H1 (cell line): ENCODE results near the gene TGFB3. TPM values are rescaled to one million over a fixed set of nuclear protein-coding genes. Genes with fewer than 3 reads are reported as not detected.

ENCODE experiments used
- CTCF ChIA-PET: fragments of 300-600 bp; sonication (Branson Sonifier 250); formaldehyde crosslinking; loops from one replicate; lab custom pipeline; 2021; ENCODE audit not compliant: partially characterized antibody; lab: Charles Lee
- POLR2A ChIA-PET: fragments of 300-600 bp; sonication (Branson Sonifier 250); formaldehyde crosslinking; loops from one replicate; lab custom pipeline; 2021; ENCODE audit warnings: inconsistent platforms; ENCODE audit not compliant: partially characterized antibody; lab: Charles Lee
- DNase-seq, 2 experiments: peaks; one replicate each; pipeline versions ENCODE4 v3.0.0 to v3.0.0-alpha.2; 2010 to 2022; ENCODE audit warnings: low spot score in 2 of 2, low read depth in 1 of 2, mixed read lengths in 1 of 2
- FAIRE-seq: peaks from 2 replicates; lab custom pipeline; 2011; peaks lifted over from hg19 to GRCh38; lab: Jason Lieb, UNC
- H2AFZ ChIP-seq: 2 replicates; pipeline ENCODE4 v1.8.1; 2012; ENCODE audit warnings: low read length, inconsistent platforms
- H2AK5ac ChIP-seq: 2 replicates; pipeline ENCODE4 v1.6.1; 2013; ENCODE audit warnings: low read depth, low read length
- H2BK120ac ChIP-seq: replicated peaks from 2 replicates; pipeline ENCODE3; 2013; ENCODE audit warnings: low read depth, low read length, inconsistent platforms
- H2BK12ac ChIP-seq: 2 replicates; pipeline ENCODE4 v1.6.1; 2013; ENCODE audit warnings: low read depth, low read length
- H2BK15ac ChIP-seq: 2 replicates; pipeline ENCODE4 v1.6.1; 2013; ENCODE audit warnings: low read length
- H2BK20ac ChIP-seq: 2 replicates; pipeline ENCODE4 v1.6.1; 2013; ENCODE audit warnings: low read length
- H2BK5ac ChIP-seq: 2 replicates; pipeline ENCODE4 v1.6.1; 2013; ENCODE audit warnings: low read depth, low read length
- H3K14ac ChIP-seq: 2 replicates; pipeline ENCODE4 v1.6.1; 2013; ENCODE audit warnings: inconsistent platforms; ENCODE audit not compliant: insufficient read length
- H3K18ac ChIP-seq: 2 replicates; pipeline ENCODE4 v1.6.1; 2013; ENCODE audit warnings: low read length; ENCODE audit errors: extremely low read depth
- H3K23ac ChIP-seq: 2 replicates; pipeline ENCODE4 v1.6.1; 2013; ENCODE audit warnings: inconsistent platforms; ENCODE audit not compliant: insufficient read length
- H3K23me2 ChIP-seq: 2 replicates; pipeline ENCODE4 v1.6.1; 2013; ENCODE audit warnings: low read depth, low read length
- H3K27ac ChIP-seq: 2 replicates; pipeline ENCODE4 v1.6.1; 2011; ENCODE audit warnings: low read depth, low read length, inconsistent platforms
- H3K27me3 ChIP-seq, 4 experiments: replicated peaks in 1 of 4; 1 replicate in 1 of 4; 2 replicates in 3 of 4; pipeline versions ENCODE4 v1.6.1 to v1.8.1; 2011 to 2013; ENCODE audit warnings: low read length in 3 of 4, mild to moderate bottlenecking in 3 of 4, inconsistent platforms in 2 of 4, mixed read lengths in 2 of 4, moderate library complexity in 1 of 4; ENCODE audit not compliant: control insufficient read depth in 3 of 4, insufficient read depth in 3 of 4; ENCODE audit errors: extremely low read depth in 1 of 4
- H3K36me3 ChIP-seq, 4 experiments: 2 replicates each; pipeline versions ENCODE4 v1.6.1 to v1.8.1; 2011 to 2013; ENCODE audit warnings: mild to moderate bottlenecking in 4 of 4, low read length in 3 of 4, moderate library complexity in 2 of 4, control low read depth in 1 of 4, inconsistent platforms in 1 of 4; ENCODE audit not compliant: insufficient read depth in 4 of 4, control insufficient read depth in 2 of 4
- H3K4ac ChIP-seq: replicated peaks from 2 replicates; pipeline ENCODE3; 2013; ENCODE audit warnings: low read length, low read depth, mixed read lengths, inconsistent platforms; ENCODE audit not compliant: insufficient read length
- H3K4me1 ChIP-seq, 4 experiments: replicated peaks in 1 of 4; 1 replicate in 1 of 4; 2 replicates in 3 of 4; pipeline versions ENCODE4 v1.6.1 to v1.8.1; 2011 to 2013; ENCODE audit warnings: low read length in 3 of 4, inconsistent platforms in 2 of 4, mixed read lengths in 1 of 4; ENCODE audit not compliant: insufficient read depth in 4 of 4, control insufficient read depth in 3 of 4
- H3K4me2 ChIP-seq, 2 experiments: 2 replicates each; pipeline versions ENCODE4 v1.6.1 to v1.8.1; 2011 to 2013; ENCODE audit warnings: low read depth in 2 of 2, low read length in 2 of 2, control low read depth in 1 of 2, inconsistent platforms in 1 of 2, mild to moderate bottlenecking in 1 of 2; ENCODE audit not compliant: insufficient read depth in 1 of 2
- H3K4me3 ChIP-seq, 4 experiments: fragments of 200-600, 300-600 bp in 1 of 4; sonication (generic), shearing (Covaris generic), sonication (Bioruptor Twin) in 1 of 4; 2 replicates each; pipeline versions ENCODE4 v1.5.1 to v1.8.1; 2011 to 2016; ENCODE audit warnings: low read length in 4 of 4, low read depth in 3 of 4, control low read depth in 2 of 4, inconsistent platforms in 2 of 4, mild to moderate bottlenecking in 2 of 4, mixed read lengths in 1 of 4, moderate library complexity in 1 of 4; ENCODE audit not compliant: insufficient read depth in 2 of 4; ENCODE audit errors: extremely low read depth in 1 of 4
- H3K56ac ChIP-seq: replicated peaks from 2 replicates; pipeline ENCODE3; 2013; ENCODE audit warnings: low read depth, mild to moderate bottlenecking, mixed read lengths, low read length, inconsistent platforms; ENCODE audit not compliant: insufficient read length
- H3K79me1 ChIP-seq: 2 replicates; pipeline ENCODE4 v1.6.1; 2013; ENCODE audit warnings: low read depth, low read length, control low read depth
- H3K79me2 ChIP-seq, 2 experiments: 2 replicates each; pipeline versions ENCODE4 v1.6.1 to v1.8.1; 2012 to 2013; ENCODE audit warnings: low read length in 2 of 2, mild to moderate bottlenecking in 2 of 2, inconsistent platforms in 1 of 2; ENCODE audit not compliant: insufficient read depth in 2 of 2, control insufficient read depth in 1 of 2
- H3K9ac ChIP-seq, 4 experiments: replicated peaks in 1 of 4; 1 replicate in 1 of 4; 2 replicates in 3 of 4; pipeline versions ENCODE4 v1.6.1 to v1.8.1; 2011 to 2013; ENCODE audit warnings: low read depth in 3 of 4, low read length in 3 of 4, control low read depth in 2 of 4, mild to moderate bottlenecking in 2 of 4, moderate library complexity in 2 of 4, inconsistent platforms in 1 of 4; ENCODE audit errors: extremely low read depth in 1 of 4
- H3K9me3 ChIP-seq, 2 experiments: 2 replicates each; pipeline versions ENCODE4 v1.6.1 to v1.8.1; 2012 to 2013; ENCODE audit warnings: mild to moderate bottlenecking in 2 of 2, moderate library complexity in 2 of 2, control low read depth in 1 of 2, inconsistent platforms in 1 of 2, low read depth in 1 of 2, low read length in 1 of 2, mixed read lengths in 1 of 2; ENCODE audit not compliant: insufficient read depth in 2 of 2
- H4K20me1 ChIP-seq, 2 experiments: replicated peaks in 1 of 2; 2 replicates each; pipeline versions ENCODE3 to v1.8.1; 2011 to 2013; ENCODE audit warnings: inconsistent platforms in 2 of 2, low read length in 2 of 2, mild to moderate bottlenecking in 1 of 2; ENCODE audit not compliant: insufficient read depth in 2 of 2, control insufficient read depth in 1 of 2
- H4K5ac ChIP-seq: 2 replicates; pipeline ENCODE4 v1.6.1; 2013; ENCODE audit warnings: low read length, low read depth, mixed read lengths, inconsistent platforms; ENCODE audit not compliant: insufficient read length
- H4K8ac ChIP-seq: 2 replicates; pipeline ENCODE4 v1.8.0; 2013; ENCODE audit warnings: mild to moderate bottlenecking, moderate library complexity, low read length, inconsistent platforms; ENCODE audit not compliant: insufficient read depth; ENCODE audit errors: extremely low read depth
- H4K91ac ChIP-seq: replicated peaks from 2 replicates; pipeline ENCODE3; 2013; ENCODE audit warnings: low read length, mixed read lengths, inconsistent platforms; ENCODE audit not compliant: insufficient read length
- BRCA1 ChIP-seq: IDR thresholded peaks from 2 replicates; pipeline ENCODE4 v1.6.1; 2012; ENCODE audit warnings: low read depth, low read length, improper control_type of control experiment
- PHF8 ChIP-seq: fragments of 200-600 bp; sonication (generic); conservative IDR thresholded peaks from 2 replicates; pipeline ENCODE4 v1.7.1; 2012; ENCODE audit warnings: low read depth, mild to moderate bottlenecking, inconsistent platforms, low read length, moderate library complexity
- SAP30 ChIP-seq: fragments of 300-600 bp; sonication (generic); IDR thresholded peaks from 2 replicates; pipeline ENCODE4 v1.7.1; 2012; ENCODE audit warnings: low read length, moderate library complexity, mild to moderate bottlenecking, inconsistent platforms; ENCODE audit not compliant: insufficient read depth, insufficient replicate concordance
- SIN3A ChIP-seq, 2 experiments: IDR thresholded peaks in 1 of 2; conservative IDR thresholded peaks in 1 of 2; 2 replicates each; pipeline ENCODE4 v1.6.1; 2011 to 2012; ENCODE audit warnings: low read length in 2 of 2, improper control_type of control experiment in 1 of 2, low read depth in 1 of 2, mild to moderate bottlenecking in 1 of 2
- TAF1 ChIP-seq: IDR thresholded peaks from 2 replicates; pipeline ENCODE4 v1.6.1; 2011; ENCODE audit warnings: mild to moderate bottlenecking, low read depth, low read length
- TCF12 ChIP-seq: IDR thresholded peaks from 2 replicates; pipeline ENCODE4 v1.6.1; 2011; ENCODE audit warnings: low read depth, mild to moderate bottlenecking, low read length
- WGBS, 2 experiments: shearing (Covaris generic) in 1 of 2; methylation state at CpG; one replicate each; pipeline versions ENCODE4 v1.1.6 to v1.1.7; 2013 to 2015; ENCODE audit warnings: low lambda C conversion rate in 2 of 2, mixed read lengths in 2 of 2, inconsistent platforms in 1 of 2, low coverage in 1 of 2, missing lambda C conversion rate in 1 of 2; ENCODE audit not compliant: insufficient replicate concordance in 2 of 2, insufficient coverage in 1 of 2, insufficient read length in 1 of 2; ENCODE audit errors: extremely low coverage in 1 of 2, missing lambda C conversion rate in 1 of 2; 5-methylcytosine and 5-hydroxymethylcytosine counted together
- long read RNA-seq, 2 experiments: library from RNA in 1 of 2; library from capped mRNA in 1 of 2; stranded (forward); transcript quantifications; one replicate each; pipeline ENCODE4 v2.0.0, GENCODE V29; 2021; ENCODE audit warnings: inconsistent platforms in 1 of 2
- polyA minus RNA-seq, 3 experiments: library from RNA; depleted of rRNA, polyadenylated mRNA; stranded (reverse); fragments of >200 nt; gene quantifications; 1 replicate in 2 of 3; 2 replicates in 1 of 3; pipeline ENCODE4 v1.2.3, GENCODE V29; 2011
- polyA plus RNA-seq, 7 experiments: library from polyadenylated mRNA; depleted of rRNA in 3 of 7; stranded (reverse) in 5 of 7; unstranded in 2 of 7; fragments of >200 nt in 5 of 7; fragments of 200-250 nt in 2 of 7; gene quantifications; 1 replicate in 5 of 7; 2 replicates in 1 of 7; 4 replicates in 1 of 7; pipeline versions ENCODE4 v1.2.1 to v1.2.3, GENCODE V29; 2011 to 2013; ENCODE audit warnings: missing spikeins in 2 of 7, mixed read lengths in 2 of 7
- total RNA-seq: library from RNA; stranded (reverse); fragmentation: NEBNext Ultra II Directional; extraction: Animal tissue kit (Norgen Biotek cat#: 25700); gene quantifications from 2 replicates; pipeline ENCODE4 v1.2.1, GENCODE V29; 2021
- TF ChIP-seq, protein P1 (sequence below): IDR thresholded peaks from 2 replicates; pipeline ENCODE4 v1.6.1; 2012; ENCODE audit warnings: inconsistent platforms

The TGFB3 gene
- total RNA-seq (0.65 and 2.1 TPM in 2 replicates), polyA plus RNA-seq (2011; rRNA removed) (0.86 and 1.5 TPM in 2 replicates), polyA minus RNA-seq (2011; rRNA and poly(A)+ RNA removed) (0.98 and 3.1 TPM in 2 replicates)
- 0.67 TPM for polyA plus RNA-seq (2011; cell fraction: cytosol; rRNA removed)
- 1.9 TPM for polyA plus RNA-seq (2011; cell fraction: nucleus; rRNA removed)
- 0.93 to 1.5 TPM (median 1.2 TPM) in 4 replicates for polyA plus RNA-seq (2012, experiment 1 of 2)
- 0.16 TPM for polyA plus RNA-seq (2012, experiment 2 of 2)
- 0.87 TPM for polyA plus RNA-seq (2013, experiment 1 of 2)
- polyA plus RNA-seq (2013, experiment 2 of 2): 0.77 TPM
- not detected for polyA minus RNA-seq (2011; cell fraction: cytosol; rRNA and poly(A)+ RNA removed)
- 2.3 TPM for polyA minus RNA-seq (2011; cell fraction: nucleus; rRNA and poly(A)+ RNA removed)
- long read RNA-seq, experiment 1: 0 reads
- long read RNA-seq, experiment 2: 0 reads

- no peak for FAIRE-seq
- Histone ChIP-seq H3K4me2 (peak within 1 kb of the TSS; percentile 86 to 97), H2BK5ac (no peak within 1 kb of the TSS), H3K4ac (no peak within 1 kb of the TSS), H3K14ac (no peak within 1 kb of the TSS), H2AFZ (peak within 1 kb of the TSS; percentile 81), H3K23ac (no peak within 1 kb of the TSS), H3K27me3 (peaks cover 0 to 26% (median 17%) of the 10 kb centered on the region in 4 experiments; a peak in 5 of 7 replicates), H2BK120ac (no peak within 1 kb of the TSS), H3K56ac (no peak within 1 kb of the TSS), H3K79me1 (no peaks in the 10 kb centered on the region), H3K27ac (no peak within 1 kb of the TSS), H4K5ac (no peak within 1 kb of the TSS), H3K4me1 (peaks cover 0 to 11% (median 2%) of the 10 kb centered on the region in 4 experiments; a peak in 6 of 7 replicates), H4K8ac (peak within 1 kb of the TSS; percentile 4; the same call in 1 of the 2 replicates), H2AK5ac (no peak within 1 kb of the TSS), H3K4me3 (peak within 1 kb of the TSS; percentile 47 to 89 (median 66)), H3K23me2 (peaks cover 9% of the 10 kb centered on the region), H2BK12ac (peak within 1 kb of the TSS; percentile 22; the same call in 1 of the 2 replicates), H3K9ac (peak within 1 kb of the TSS in 3 of 4 experiments; percentile 8 to 41 (median 12); a peak in 3 of 7 replicates), H4K20me1 (no peaks in the 10 kb centered on the region), H2BK15ac (no peak within 1 kb of the TSS), H3K36me3 (no peaks in the 10 kb centered on the region), H3K79me2 (no peaks in the 10 kb centered on the region), H3K9me3 (no peaks in the 10 kb centered on the region), H4K91ac (peak within 1 kb of the TSS; percentile 57), H3K18ac (peak within 1 kb of the TSS; percentile 60; the same call in 1 of the 2 replicates), H2BK20ac (no peak within 1 kb of the TSS)
- 5% methylated on average over 16 of the region's 26 CpGs; no CpG with 5 or more reads in 1 of the 2 experiments for WGBS, 2 experiments
- POLR2A ChIA-PET: interaction anchor here (0.6 to 1.0 kb wide), 3 partner anchors 9 to 48 kb away, joined by 3 read pairs; no protein-coding TSS in a partner anchor
- DNase-seq: peak in 1 of 2 experiments; percentile 54
- CTCF ChIA-PET: interaction anchor here (0.5 to 20.1 kb wide), 20 partner anchors 11 to 587 kb away, joined by 3 to 261 read pairs (median 6); no protein-coding TSS in a partner anchor
- TF ChIP-seq TAF1 (peak; percentile 16; the same call in 1 of the 2 replicates), SIN3A (conservative IDR thresholded peaks at IDR 0.05 in 1 of 2, IDR thresholded peaks at IDR 0.05 in 1 of 2; ENCODE audit: low read depth in 1 of 2, low read length in 2 of 2) (0 out of 4 replicates have a peak, but pooled peaks of 1 of the 2 experiments have one; percentile 23), PHF8 (no peak), SAP30 (peak; percentile 23), TCF12 (no peak), BRCA1 (no peak)
- TF ChIP-seq, protein P1, sequence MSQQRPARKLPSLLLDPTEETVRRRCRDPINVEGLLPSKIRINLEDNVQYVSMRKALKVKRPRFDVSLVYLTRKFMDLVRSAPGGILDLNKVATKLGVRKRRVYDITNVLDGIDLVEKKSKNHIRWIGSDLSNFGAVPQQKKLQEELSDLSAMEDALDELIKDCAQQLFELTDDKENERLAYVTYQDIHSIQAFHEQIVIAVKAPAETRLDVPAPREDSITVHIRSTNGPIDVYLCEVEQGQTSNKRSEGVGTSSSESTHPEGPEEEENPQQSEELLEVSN: peak; percentile 10; the same call in 1 of the 2 replicates
Measured at GRCh38 chr14:75981426-75982265, at the start of gene TGFB3. Gene TGFB3 (minus strand): TSS chr14:75981995. CDS start chr14:75980893, 1,102 bp downstream.
